GM19351 (cell line): ENCODE data around the gene TPRG1L.

ENCODE experiments used
- ATAC-seq: cut with Tn5 transposase; IDR thresholded peaks from one replicate; pipeline ENCODE4 v1.9.1; 2021; ENCODE audit warnings: mild to moderate bottlenecking, moderate library complexity; ENCODE audit not compliant: unreplicated experiment

Gene TPRG1L

DNA sequence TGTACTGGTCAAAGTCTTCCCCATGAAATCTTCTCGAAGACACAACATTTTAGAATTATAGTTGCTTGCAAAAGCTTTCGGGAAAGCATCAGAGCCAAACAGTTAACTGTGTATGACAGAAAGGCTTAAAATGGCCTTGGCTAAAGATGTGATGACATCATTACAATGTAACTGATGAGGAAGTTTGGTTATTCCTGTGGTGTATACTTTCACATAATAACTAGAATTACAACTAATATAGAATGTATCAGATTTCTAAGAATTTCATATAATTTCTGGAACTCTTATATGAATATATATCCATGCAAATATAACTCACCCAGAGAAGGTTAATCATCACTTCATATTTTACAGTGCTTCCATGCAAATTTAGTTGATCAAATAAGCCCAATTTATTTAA lies 35.9 kb downstream of the TPRG1L start:
- ATAC-seq = no peak

DNA sequence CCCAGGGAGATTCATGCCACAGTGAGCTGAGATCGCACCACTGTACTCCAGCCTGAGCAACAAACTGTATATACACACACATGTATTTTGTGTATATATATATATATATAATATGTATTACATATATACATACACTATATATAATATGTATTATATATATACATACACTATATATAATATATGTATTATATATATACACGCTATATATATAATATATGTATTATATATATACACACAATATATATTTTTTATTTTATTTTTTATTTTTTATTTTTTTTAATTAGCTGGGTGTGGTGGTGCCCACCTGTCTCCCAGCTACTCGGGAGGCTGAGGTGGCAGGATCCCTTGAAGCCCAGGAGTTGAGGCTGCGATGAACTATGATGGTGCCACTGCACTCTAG lies 36.8 kb downstream of the TPRG1L start:
- no peak for ATAC-seq

DNA sequence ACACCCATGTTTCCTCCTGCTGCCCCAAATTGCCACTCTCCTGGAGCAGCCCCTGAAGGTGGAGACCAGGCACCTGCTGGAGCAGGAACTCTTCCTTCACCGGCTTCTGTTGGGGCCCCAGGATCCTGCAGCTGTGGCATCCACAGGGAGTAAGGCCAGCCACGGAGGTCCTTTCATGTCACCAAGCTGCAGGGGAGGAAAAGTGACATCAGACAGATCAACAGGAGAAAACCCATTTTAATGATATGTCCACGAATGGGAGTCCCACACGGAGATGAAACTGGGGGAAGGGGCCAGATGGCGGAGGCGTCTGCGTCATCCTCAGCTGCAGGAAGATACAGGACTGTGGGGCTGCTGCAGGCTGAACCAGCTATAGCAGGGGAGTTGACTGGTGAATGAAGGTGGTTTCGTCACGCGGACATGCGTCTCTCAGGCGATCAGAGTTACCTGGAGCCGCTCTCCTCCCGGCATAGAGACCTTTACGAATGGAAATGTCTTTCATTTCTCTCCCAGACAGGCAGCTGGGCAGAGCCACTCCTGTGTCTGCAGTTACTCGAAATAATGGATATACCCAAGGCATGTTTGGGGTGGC lies 37.4 kb downstream of the TPRG1L start:
- no peak for ATAC-seq

DNA sequence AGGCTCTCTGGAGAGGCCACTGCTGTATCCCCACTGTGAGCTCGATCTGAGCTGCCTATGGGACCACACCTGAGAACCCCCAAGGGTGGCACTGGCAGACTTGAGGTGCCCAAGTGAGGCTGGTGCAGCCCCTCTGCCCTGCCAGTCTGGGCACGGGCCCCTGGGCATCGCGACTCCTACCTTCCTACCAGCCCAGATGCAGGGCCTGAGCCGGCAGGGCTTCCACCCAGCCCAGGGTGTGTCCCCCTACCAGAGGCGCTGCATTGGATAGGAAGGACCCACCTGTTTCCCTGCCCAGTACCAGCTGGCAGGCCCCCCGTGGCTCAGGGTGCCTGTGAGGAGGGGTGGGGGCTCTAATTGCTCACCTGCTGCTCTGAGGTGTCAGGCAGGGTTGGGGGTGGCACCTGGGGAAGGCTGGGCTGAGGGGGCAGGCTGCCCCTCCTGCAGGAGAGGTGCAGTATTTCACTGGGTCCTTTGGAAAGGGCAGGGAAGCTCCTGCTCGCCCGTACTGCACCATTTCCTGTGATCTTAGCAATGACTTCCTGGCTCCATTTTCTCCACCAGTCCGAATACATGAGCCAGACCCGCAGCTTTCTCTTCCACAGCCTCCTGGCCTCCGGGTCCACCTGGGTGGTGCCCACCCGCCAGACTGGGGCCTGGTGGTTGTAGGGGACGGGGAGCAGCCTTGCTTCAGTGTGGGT lies 39.3 kb downstream of the TPRG1L start:
- ATAC-seq = no peak

DNA sequence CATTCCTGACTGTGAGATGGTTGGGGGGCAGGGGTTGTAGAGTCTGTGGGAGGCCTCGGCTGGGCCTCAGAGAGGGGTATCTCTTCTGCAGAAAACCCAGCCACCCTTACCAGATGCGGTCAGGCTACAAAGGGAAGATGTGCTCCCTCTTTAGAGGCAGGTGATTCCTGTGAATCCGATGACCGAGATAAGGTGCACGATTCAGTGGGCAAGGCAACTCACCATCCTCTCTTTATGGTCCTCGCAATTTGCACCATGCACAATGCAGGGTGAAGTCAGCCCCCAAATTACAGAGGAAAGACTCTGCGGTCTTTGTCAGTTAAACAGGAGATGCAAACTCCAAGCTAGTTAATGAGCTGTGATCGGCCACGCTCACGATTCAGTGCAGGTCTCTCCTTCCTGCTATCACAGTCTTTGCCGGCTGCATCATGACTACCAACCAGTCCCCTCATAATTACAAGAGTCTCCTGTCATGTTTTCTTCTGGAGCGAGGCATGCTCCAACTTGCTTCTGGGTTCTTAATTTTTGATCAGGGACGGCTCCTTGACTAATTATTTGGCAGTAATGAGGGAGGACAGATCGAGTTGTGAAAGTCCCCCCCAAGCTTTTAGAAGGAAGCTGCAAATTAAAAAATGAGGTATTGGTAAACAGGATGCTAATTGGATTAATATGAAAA lies 40.0 kb downstream of the TPRG1L start:
- no peak for ATAC-seq

DNA sequence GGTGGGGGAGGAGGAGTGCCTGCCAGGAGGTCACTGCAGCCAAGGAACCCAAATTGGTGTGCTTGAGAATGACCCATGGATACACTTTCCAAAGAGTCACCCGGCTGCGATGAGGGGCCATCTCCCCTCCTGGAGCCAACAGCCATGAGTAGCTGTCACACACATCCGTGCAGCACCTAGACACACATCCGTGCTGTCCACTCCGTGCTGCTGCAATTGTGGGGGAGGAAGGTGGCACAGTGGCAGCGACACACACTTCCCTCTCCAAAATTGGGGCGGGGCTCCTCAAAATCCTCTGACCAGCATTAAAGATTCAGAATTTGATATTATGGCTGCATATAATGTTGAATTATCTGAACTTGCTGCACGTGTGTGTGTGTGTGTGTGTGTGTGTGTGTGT lies 43.3 kb downstream of the TPRG1L start:
- no peak for ATAC-seq

DNA sequence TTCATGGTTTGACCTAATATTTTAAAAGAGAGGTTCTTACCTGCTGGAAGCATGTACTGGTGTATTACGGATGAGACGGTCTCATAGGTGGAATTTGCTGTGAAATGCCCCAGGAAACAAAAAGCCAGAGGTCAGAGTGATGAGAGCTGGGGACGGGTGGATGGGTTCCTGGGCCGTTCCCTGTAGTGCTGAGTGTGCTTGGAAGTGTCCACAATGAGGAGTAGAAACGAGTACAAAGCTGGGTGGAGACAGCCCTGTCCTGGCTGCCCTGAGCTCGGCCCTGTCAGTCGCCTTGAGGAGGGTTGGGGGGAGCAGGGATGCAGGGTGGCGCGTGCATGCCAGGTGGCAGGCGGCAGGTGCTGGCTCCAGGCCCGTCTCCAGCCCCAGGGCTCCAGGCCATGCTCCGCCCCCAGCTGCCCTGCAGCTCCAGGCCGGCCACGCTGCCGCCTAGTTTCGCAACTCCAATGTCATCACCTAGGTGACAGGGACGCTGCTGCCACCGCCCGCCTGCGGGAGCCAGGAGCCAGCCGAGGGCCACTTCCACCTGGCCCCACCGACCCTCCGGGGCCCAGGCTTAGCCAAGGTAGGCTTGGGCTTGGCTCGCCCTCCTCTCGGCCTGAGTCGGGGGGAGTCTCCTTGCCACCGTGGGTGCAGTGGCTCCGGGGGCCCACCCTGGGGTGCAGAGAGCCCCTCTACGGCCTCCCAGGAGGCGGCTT lies 43.9 kb downstream of the TPRG1L start:
- ATAC-seq = no peak

DNA sequence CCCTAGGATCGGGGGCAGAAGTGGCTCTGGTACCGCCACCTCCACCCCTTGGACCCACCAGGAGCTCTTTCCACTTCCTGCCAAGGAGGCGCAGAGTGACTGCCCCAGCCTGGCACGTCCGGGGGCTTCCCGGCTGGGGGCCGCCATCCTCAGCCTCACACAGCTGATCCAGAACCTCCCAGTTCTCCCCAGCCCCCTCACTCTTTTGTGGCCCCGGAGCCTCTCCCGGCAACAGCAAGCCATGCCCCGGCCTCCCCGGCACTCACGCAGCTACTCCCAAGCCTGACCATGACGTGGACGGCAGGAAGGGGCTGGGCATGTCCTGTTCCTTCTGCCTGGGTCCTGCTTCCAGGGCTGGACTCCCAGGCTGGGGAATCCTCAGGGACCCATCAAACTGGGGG lies 44.6 kb downstream of the TPRG1L start:
- ATAC-seq = no peak

DNA sequence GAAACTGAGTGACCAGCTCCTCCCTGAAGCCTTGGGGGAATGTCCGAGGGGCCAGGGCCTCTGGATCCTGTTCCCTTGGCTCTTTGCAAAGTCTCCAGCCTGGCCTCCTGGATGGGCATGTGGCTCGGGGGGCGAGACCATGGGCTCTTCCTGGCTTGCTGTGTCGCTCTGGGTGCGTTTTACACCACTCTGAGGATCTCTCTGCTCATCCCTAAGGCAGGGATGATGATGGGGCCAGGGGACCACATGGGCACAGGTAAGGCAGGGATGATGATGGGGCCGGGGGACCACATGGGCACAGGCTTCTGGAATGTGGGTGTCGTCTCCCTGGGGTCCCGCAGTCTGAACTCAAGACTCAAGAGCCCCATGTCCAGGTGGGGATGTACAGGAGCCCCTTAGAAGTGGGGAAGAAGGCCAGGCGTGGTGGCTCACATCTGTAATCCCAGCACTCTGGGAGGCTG lies 45.2 kb downstream of the TPRG1L start:
- no peak for ATAC-seq

DNA sequence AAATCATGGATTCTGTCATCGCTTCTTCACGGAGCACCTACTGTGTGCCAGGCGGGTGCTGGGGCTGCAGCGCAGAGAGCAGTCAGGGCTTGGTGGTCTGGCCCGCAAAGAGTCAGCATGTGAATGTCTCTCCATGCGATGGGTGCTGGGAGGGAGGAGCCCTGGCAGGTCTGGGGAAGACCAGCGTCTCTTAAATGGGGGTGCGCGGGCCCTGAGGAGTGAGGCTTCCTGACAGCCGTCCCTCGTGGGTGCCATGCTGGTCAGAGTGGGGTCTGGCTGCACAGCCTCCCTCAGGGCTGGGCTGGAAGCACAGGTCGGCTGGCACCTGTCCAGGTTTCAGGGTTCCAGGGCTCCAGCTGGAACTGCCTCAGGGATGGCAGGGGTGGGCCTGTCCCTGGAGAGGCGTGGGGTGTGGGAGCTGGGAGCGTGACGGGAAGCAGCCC lies 46.0 kb downstream of the TPRG1L start:
- ATAC-seq = no peak

DNA sequence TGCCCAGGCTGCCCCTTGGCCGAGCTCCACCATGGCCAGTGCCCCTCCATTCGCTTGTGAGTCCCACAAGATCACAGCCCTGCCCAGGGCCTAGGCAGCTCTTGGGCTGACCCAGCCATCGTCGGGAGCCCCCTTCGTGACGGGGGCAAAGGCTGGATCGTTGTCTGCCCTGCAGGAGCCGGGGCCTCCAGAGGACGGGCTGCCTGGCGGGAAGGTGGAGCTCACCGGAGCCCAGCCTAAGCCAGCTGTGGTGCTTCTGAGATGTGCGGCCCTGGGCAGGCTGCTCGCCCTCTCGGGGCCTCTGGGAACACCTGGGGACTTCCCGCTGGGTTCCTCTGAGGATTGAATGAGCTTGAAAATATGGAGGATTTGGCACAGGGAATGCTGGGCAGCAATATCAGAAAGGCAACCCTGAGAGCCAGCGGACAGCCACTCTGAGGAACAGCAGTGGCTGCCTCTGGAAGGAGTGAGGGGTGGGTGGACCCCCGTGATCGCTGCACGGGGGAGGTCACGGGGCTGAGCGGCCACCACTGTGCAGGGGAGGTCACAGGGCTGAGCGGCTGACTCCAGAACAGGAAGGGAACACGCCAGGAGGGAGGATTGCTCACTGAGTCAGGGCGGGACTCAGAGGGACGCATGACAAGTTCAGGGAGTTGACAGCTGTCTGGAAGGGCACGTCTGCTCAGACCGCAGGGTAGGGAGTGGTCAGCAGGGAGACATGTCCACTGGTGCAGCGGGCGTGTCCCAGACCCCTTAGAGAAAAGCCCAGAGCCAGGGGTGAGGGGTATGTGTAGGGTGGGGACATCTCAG lies 46.8 kb downstream of the TPRG1L start:
- ATAC-seq = no peak

DNA sequence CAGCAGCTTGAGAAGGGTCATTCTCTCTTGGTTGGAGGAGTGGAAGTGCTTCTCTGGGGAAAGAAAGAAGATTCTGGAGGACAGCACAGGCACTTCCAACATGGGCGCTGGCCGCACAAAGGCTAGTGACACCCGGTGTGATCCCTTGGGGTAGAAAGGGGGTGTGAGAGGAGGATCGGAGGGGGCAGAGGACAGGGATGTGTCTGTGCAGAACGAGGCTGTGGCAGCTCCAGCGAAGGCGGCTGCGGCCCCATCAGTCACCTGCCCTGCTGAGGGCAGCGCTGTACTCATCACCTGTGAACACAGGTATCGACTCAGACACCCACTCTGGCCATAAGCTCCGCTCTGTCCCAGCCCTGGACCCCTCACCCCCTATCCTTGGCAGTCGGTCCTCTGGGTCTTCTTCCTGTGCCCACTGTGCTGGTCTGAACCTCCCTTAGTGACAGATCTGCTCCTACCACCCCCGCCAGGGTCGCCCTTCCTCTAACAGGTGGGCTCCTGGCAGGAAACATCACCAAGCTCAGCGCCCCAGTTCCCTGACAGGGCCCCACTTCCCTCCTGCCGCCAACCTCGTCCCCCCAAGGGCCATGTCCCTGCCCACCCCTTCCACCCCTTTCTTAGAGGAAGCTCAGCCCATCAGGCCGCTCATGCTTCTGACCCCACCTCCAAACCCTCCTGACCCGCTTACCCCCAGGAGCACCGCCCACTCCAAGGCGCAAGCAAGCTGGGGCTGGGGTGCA lies 47.6 kb downstream of the TPRG1L start:
- ATAC-seq = no peak

DNA sequence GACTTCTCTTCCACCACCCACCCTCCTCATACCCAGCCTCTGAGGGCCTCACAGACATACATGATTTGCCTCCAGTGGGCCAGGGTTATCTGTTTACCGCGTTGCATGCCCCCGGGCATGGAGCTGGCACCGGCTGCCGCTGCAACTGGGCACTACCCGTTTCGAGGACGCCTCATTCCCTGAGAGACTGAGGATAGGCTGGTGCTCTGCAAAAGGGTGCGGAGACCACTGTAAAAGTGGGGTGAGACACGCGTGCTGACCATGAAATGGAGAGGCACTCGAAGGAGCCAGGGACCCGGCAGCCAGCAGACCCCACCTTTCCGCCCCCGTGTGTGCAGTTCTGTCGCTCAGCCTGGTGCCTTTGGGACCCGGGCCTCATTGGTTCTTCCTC lies 48.2 kb downstream of the TPRG1L start:
- no peak for ATAC-seq

DNA sequence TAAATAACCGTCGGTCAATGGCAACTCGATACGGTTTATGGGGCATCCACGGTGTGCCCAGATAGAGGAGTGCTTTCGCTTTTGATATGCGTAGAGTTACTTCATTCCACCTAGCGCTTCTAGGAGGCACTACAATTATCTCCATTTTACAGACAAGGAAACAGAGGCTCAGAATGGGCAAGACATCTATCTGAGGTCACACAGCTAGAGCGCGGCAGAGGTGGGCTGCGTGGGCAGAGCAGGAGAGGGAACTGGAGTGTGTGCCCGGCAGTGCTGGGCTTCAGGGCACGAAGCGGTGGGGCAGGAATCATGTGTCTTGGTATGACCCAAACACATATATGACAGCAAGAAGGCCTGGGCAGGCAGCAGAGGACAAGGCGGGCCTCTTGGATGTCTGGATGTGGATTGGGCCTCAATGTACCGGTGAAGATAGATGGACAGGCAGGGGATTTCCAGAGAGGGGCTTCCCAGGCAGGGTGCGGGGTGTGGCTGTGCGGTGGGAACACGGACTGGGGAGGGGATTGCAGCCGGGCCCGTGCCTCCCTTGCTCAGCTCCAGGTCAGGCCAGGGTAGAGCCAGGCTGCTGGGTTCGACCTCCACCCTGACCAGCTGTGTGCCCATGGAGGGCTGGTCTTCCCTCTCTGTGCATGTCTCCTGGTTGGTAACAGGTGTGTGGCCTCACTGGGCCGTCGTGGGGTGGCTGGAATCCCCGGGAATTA lies 48.7 kb downstream of the TPRG1L start:
- no peak for ATAC-seq

DNA sequence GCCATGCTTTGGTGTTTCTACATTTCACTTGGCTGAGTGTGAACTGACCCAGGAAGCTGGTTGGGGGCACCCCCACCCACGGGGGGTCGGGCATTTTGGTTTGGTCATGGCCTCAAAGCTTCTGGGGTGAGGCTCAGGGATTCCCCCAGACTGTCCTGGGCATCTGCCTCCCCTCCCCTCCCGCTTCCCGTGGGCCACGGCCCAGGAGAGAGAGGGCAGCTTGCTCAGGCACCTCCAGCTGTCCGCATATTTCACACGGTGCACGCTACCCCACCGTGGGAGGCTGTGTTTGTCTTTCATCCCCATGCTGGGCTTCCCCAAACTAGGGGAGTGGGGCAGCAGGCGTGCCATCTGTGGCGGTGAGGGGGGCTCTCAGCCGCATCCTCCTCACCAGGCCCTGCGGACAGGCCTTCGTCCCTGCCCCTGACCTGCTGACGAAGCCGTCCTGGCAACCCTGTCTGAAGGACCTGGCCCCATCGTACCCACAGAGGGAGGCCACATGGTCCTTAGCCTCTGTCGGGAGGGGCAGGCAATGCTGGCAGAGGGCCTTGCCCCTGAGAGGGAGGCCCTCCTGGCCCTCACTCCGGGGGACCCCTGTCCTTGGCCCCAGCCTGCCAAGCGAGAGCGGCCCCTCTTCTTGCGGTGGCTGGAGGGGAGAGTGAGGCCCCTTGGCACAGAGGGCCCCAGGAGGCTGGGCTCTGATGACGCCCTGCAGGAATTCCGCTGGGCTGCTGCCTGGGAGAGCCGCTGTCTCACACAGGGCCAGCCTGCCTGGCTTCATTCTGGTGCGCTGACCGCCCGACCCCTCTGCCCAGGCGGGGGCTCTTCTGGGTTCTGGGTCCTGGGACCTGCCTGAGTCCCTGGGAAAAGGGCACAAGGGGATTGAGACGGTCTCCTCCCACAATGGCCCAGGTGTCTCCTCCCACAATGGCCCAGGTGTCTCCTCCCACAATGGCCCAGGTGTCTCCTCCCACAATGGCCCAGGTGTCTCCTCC lies 49.6 kb downstream of the TPRG1L start:
- ATAC-seq = no peak

DNA sequence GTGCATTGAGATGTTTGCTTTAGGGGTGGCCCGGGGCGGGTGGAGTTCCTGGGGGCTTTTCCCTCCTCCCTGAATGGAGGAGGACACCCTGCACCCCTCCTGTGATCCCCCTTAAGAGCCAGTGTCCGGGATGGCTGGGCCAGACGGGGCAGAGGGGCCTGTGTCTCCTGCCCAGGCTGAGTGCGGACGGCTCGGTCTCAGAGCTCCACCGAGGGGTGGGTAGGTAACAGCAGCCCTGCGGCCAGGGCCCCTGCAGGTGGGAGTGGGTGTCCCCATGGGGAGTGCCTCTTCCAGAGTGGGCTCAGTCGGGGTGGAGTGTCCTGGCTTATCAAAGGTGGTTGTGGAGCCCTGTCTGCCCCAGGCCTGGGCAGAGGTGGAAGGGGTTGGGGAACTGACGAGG lies 50.6 kb downstream of the TPRG1L start:
- no peak for ATAC-seq

DNA sequence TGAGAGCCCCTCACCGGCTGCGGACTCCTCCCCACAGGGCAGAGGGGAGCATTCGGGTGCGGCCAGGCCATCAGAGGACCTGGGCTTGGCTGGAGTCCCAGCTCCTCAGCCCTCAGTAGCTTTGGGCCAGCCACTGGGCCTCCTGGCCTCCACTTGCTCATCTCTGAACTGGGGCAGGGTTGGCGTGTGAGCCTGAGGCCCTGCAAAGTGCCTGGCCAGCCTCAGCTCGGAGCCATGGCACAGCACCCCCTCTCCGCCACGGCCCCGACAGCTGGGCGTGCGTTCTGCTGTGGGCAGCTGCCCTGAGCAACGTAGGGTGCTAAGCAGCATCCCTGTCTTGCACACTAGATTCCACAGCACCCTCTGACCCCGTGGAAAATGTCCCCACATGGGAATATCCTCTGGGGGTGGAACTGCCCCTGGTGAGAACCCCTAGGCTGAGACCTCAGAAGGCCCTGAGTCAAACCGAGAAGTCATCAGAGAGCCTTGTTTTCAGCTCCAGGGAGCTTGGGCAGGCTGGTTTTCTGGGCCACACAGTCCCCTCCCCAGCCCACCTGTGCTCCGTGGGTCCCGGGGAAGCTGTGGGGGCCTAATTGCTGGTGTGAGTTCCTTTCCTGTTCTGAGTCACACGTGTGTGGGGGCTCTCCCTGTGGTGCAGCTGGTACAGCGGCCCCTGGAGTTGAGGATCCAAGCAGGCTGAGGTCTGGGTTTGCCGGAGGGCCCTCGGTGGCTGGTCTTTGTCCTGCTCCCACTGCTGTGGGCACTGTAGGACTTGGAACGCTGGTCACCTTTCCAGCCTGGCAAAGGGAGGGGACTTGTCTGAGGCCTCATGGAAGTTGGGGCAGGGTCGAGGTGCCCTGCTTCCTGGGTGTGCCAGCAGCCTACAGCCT lies 52.0 kb downstream of the TPRG1L start:
- ATAC-seq = peak; percentile 67
